ENCODE measurements around the gene MAFB. TPM values are rescaled to one million over a fixed set of nuclear protein-coding genes. Genes with fewer than 3 reads are reported as not detected.

MAFB gene
- total RNA-seq, 1 experiment from 2014 or later, result 0.85 TPM

DNA sequence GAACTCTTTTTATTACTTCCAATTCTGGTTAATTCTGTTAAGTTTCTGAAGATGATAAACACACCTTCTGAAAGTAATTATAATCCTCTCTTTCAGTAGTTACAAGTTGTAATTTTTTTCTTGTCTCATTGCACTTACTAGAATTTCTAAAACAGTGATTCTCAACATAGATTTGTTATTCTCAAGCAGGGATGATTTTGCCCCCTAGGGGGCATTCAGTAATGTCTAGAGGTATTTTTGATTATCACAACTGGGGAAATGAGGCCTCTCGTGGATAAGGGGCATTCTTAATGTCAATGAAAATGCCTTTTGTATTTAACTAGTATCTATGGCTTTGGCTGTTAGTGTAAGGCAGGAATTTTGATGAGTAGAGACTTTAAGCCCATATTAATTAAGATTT lies 39.4 kb upstream of the MAFB start:
- no CpG with 5 or more reads among the region's 1 CpG for WGBS (ENCODE audit: extremely low coverage, insufficient read length, low lambda C conversion rate)
- no peak overlapping the region for H4K8ac ChIP-seq (replicated peaks; ENCODE audit: insufficient read length, low read depth, low read length)

More for the DNA sequence above, 39.4 kb upstream of the MAFB start:
- Histone ChIP-seq H2BK15ac (ENCODE audit: low read depth, low read length) (no peak overlapping the region), H2BK5ac (ENCODE audit: insufficient read length, low read length) (no peak overlapping the region), H2BK12ac (ENCODE audit: insufficient read length, low read depth, low read length) (no peak overlapping the region), H3K23ac (ENCODE audit: insufficient read length, low read depth, low read length) (no peak overlapping the region), H3K9me3 (ENCODE audit: control insufficient read depth, low read depth, low read length) (no peaks in the 10 kb centered on the region), H3K23me2 (ENCODE audit: insufficient read length, low read depth, low read length, poor library complexity, severe bottlenecking) (no peaks in the 10 kb centered on the region), H2BK20ac (ENCODE audit: low read depth, low read length, poor library complexity, severe bottlenecking) (no peak overlapping the region), H3K56ac (ENCODE audit: insufficient read length, low read depth, low read length) (no peak overlapping the region), H3K4me2 (ENCODE audit: insufficient read depth, insufficient read length, low read length) (no peak overlapping the region), H3K9ac (ENCODE audit: extremely low read depth, insufficient read length, low read length) (no peak overlapping the region), H2BK120ac (ENCODE audit: low read depth, low read length, poor library complexity, severe bottlenecking) (no peak overlapping the region), H3K18ac (ENCODE audit: insufficient read length, low read depth, low read length) (no peak overlapping the region), H3T11ph (ENCODE audit: low read length) (no peak overlapping the region), H3K27me3 (ENCODE audit: insufficient read depth, low read length) (no peaks in the 10 kb centered on the region), H4K20me1 (ENCODE audit: control insufficient read depth, insufficient read depth, insufficient read length) (no peaks in the 10 kb centered on the region), H4K91ac (ENCODE audit: insufficient read length, low read depth, low read length) (no peak overlapping the region), H2AK5ac (ENCODE audit: insufficient read length, low read length) (no peak overlapping the region), H3K79me1 (ENCODE audit: insufficient read depth, low read depth, low read length, poor library complexity, severe bottlenecking) (no peaks in the 10 kb centered on the region), H3K4me1 (ENCODE audit: insufficient read depth, low read length) (no peaks in the 10 kb centered on the region), H4K5ac (ENCODE audit: insufficient read length, low read depth, low read length) (no peak overlapping the region), H3K14ac (ENCODE audit: insufficient read depth, low read length) (no peak overlapping the region), H3K27ac (ENCODE audit: insufficient read length, low read depth, low read length) (no peak overlapping the region), H3K4ac (ENCODE audit: low read depth, low read length) (no peak overlapping the region), H2AFZ (ENCODE audit: low read length) (no peak overlapping the region), H3K79me2 (ENCODE audit: insufficient read depth, low read length) (no peaks in the 10 kb centered on the region)
- no peak for DNase-seq
- Mint-ChIP-seq H3K9me3 (peaks cover 4 to 6% of the 10 kb centered on the region in 2 experiments; a peak in 2 of 5 replicates), H3K27me3 (ENCODE audit: low read depth) (no peaks in the 10 kb centered on the region; the same call in 1 of the 2 replicates), H3K4me3 (no peak overlapping the region), H3K4me1 (peaks cover 7 to 9% of the 10 kb centered on the region in 2 experiments), H3K36me3 (ENCODE audit: insufficient read depth in 1 of 3, low read depth in 3 of 3) (peaks cover 0 to 4% (median 2%) of the 10 kb centered on the region in 3 experiments; a peak in 2 of 7 replicates), H3K27ac (no peak overlapping the region)
- TF ChIP-seq, protein P1, sequence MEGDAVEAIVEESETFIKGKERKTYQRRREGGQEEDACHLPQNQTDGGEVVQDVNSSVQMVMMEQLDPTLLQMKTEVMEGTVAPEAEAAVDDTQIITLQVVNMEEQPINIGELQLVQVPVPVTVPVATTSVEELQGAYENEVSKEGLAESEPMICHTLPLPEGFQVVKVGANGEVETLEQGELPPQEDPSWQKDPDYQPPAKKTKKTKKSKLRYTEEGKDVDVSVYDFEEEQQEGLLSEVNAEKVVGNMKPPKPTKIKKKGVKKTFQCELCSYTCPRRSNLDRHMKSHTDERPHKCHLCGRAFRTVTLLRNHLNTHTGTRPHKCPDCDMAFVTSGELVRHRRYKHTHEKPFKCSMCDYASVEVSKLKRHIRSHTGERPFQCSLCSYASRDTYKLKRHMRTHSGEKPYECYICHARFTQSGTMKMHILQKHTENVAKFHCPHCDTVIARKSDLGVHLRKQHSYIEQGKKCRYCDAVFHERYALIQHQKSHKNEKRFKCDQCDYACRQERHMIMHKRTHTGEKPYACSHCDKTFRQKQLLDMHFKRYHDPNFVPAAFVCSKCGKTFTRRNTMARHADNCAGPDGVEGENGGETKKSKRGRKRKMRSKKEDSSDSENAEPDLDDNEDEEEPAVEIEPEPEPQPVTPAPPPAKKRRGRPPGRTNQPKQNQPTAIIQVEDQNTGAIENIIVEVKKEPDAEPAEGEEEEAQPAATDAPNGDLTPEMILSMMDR (conservative IDR thresholded peaks at IDR 0.05), result peak; percentile 30; the same call in 2 of the 3 replicates
